ENCODE data around the gene TMEM156.

DNA sequence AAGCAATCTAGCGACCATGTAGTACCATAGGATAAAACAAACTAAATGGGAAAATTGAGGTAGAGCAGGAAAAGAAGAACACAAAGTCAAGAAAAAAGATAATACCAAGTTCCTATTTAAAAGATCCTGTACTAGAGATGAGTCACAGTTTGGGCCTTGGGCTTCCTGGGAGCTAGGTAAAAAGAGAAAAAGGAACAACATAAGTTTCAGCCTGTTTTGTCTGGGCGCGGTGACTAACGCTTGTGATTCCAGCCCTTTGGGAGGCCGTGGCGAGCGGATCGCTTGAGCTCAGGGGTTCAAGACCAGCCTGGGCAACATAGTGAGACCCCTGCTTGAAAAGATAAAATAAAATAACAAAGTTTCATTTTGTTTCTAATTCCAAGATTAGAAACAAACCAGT is 14.0 kb upstream of the TMEM156 start:
- TF ChIP-seq, protein P1, sequence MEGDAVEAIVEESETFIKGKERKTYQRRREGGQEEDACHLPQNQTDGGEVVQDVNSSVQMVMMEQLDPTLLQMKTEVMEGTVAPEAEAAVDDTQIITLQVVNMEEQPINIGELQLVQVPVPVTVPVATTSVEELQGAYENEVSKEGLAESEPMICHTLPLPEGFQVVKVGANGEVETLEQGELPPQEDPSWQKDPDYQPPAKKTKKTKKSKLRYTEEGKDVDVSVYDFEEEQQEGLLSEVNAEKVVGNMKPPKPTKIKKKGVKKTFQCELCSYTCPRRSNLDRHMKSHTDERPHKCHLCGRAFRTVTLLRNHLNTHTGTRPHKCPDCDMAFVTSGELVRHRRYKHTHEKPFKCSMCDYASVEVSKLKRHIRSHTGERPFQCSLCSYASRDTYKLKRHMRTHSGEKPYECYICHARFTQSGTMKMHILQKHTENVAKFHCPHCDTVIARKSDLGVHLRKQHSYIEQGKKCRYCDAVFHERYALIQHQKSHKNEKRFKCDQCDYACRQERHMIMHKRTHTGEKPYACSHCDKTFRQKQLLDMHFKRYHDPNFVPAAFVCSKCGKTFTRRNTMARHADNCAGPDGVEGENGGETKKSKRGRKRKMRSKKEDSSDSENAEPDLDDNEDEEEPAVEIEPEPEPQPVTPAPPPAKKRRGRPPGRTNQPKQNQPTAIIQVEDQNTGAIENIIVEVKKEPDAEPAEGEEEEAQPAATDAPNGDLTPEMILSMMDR (IDR thresholded peaks at IDR 0.05), result no peak
- no peak for TF ChIP-seq POLR2A (IDR thresholded peaks at IDR 0.05)
- no peak for TF ChIP-seq POLR2AphosphoS5 (IDR thresholded peaks at IDR 0.05)
